Right lobe of liver (tissue), 4 donors: ENCODE measurements around the gene KLF18.

Experiments used
- POLR2A ChIP-seq: fragments of 450-650 bp; IDR thresholded peaks from one replicate; pipeline ENCODE4 v1.6.1; 2017; ENCODE audit warnings: antibody characterized with exemption, mild to moderate bottlenecking
- TF ChIP-seq, protein P1 (sequence below), 4 donors: fragments of 200-600 bp in 3 of 4; fragments of 450-650 bp in 1 of 4; IDR thresholded peaks; one replicate each; pipeline versions ENCODE4 v1.5.1 to v1.8.0; 2016 to 2022; ENCODE audit warnings: antibody characterized with exemption in 4 of 4, mild to moderate bottlenecking in 2 of 4
- donor health status: DM: no; HTN: no; CAD: no.
- donor health status: DM: no; HTN: no; CAD: no.
- donor health status: DM: no; HTN: yes; CAD: no.

DNA sequence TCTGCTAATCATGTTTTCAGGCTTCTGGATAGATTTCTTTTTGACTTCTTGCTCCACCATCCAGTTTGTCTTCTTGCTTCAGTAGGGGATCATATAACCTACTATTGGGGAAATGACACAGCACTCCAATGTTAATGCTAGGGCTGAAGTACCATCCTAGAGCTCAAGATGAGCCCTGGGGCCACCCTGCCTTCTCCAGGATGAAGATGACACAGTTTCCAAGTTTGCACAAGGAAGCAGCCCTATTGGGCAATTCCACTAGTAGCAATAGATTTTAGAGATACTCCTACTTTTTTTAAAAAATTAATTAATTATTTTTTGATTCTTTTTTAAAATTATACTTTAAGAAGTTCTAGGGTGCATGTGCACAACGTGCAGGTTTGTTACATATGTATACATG lies 11.3 kb upstream of the KLF18 start:
- no peak for TF ChIP-seq POLR2A
- TF ChIP-seq, protein P1, sequence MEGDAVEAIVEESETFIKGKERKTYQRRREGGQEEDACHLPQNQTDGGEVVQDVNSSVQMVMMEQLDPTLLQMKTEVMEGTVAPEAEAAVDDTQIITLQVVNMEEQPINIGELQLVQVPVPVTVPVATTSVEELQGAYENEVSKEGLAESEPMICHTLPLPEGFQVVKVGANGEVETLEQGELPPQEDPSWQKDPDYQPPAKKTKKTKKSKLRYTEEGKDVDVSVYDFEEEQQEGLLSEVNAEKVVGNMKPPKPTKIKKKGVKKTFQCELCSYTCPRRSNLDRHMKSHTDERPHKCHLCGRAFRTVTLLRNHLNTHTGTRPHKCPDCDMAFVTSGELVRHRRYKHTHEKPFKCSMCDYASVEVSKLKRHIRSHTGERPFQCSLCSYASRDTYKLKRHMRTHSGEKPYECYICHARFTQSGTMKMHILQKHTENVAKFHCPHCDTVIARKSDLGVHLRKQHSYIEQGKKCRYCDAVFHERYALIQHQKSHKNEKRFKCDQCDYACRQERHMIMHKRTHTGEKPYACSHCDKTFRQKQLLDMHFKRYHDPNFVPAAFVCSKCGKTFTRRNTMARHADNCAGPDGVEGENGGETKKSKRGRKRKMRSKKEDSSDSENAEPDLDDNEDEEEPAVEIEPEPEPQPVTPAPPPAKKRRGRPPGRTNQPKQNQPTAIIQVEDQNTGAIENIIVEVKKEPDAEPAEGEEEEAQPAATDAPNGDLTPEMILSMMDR (IDR thresholded peaks at IDR 0.05), result no peak
